Ishikawa (cell line): ENCODE results near the gene GDPD3.

Source experiments
- CEBPB ChIP-seq: IDR thresholded peaks from 2 replicates; pipeline ENCODE4 v1.6.1; 2012
- CREB1 ChIP-seq: IDR thresholded peaks from 2 replicates; pipeline ENCODE4 v1.6.1; 2012; ENCODE audit warnings: low read depth
- EGR1 ChIP-seq: IDR thresholded peaks from 2 replicates; pipeline ENCODE4 v1.6.1; 2012
- EP300 ChIP-seq: IDR thresholded peaks from 2 replicates; pipeline ENCODE4 v1.6.1; 2012; ENCODE audit warnings: borderline replicate concordance
- FOXM1 ChIP-seq: IDR thresholded peaks from 2 replicates; pipeline ENCODE4 v1.6.1; 2012; ENCODE audit warnings: low read depth, borderline replicate concordance
- NFIC ChIP-seq: IDR thresholded peaks from 2 replicates; pipeline ENCODE4 v1.6.1; 2012
- RAD21 ChIP-seq: IDR thresholded peaks from 2 replicates; pipeline ENCODE4 v1.6.1; 2012; ENCODE audit warnings: low read depth
- TAF1 ChIP-seq: IDR thresholded peaks from 2 replicates; pipeline ENCODE4 v1.6.1; 2012; ENCODE audit warnings: low read depth, mild to moderate bottlenecking
- TEAD4 ChIP-seq: IDR thresholded peaks from 2 replicates; pipeline ENCODE4 v1.6.1; 2012
- YY1 ChIP-seq: IDR thresholded peaks from 2 replicates; pipeline ENCODE4 v1.6.1; 2012; ENCODE audit warnings: low read depth
- ZBTB7A ChIP-seq: IDR thresholded peaks from 2 replicates; pipeline ENCODE4 v1.6.1; 2012; ENCODE audit warnings: low read depth
- TF ChIP-seq, protein P1 (sequence below): IDR thresholded peaks from 2 replicates; pipeline ENCODE4 v1.6.1; 2012
- TF ChIP-seq, protein P2 (sequence below): IDR thresholded peaks from 2 replicates; pipeline ENCODE4 v1.6.1; 2012
- TF ChIP-seq, protein P3 (sequence below): IDR thresholded peaks from 2 replicates; pipeline ENCODE4 v1.6.1; 2012; ENCODE audit warnings: low read depth, mild to moderate bottlenecking

Gene GDPD3

DNA sequence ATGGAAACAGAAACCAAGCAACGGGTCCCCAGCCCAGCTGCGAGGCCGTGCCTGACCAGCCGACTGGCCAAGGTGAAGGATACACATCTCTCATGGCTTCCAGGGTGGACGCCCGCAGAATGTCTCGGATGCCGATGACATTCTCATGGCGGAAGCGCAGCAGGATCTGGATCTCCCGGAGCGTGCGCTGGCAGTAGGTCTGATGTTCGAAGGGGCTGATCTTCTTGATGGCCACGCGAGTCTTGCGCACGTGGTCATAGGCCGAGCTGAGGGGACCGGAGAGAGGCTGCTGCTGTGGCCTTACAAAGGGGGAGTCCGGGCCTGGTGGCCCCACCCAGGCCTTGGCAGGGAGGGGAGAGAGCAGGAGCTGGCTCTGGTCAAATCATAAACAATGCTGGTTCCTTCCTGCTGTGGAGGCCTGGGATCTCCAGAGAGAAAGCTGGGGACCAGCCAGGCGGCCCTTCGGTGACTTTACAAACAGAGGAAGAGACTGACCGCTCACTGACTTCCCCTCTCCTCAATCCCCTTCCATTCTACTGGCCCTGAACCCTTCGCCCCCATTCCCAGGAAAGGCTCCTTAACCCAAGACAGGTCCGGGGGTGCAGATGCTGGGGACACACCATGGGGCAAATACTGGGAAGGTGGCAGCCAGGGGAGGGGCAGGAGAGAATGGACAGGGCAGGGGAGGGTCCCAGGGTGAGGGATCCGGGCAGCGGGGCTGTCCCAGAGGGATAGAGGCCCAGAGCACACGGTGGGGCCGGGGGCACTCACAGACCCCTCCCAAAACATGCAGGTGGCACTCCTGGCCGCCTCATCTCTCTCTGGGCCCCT lies 8.6 kb upstream of the GDPD3 start:
- TF ChIP-seq ZBTB7A (no peak), EP300 (no peak), NFIC (no peak), YY1 (no peak)
- TF ChIP-seq, protein P1, sequence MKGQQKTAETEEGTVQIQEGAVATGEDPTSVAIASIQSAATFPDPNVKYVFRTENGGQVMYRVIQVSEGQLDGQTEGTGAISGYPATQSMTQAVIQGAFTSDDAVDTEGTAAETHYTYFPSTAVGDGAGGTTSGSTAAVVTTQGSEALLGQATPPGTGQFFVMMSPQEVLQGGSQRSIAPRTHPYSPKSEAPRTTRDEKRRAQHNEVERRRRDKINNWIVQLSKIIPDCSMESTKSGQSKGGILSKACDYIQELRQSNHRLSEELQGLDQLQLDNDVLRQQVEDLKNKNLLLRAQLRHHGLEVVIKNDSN: no peak

DNA sequence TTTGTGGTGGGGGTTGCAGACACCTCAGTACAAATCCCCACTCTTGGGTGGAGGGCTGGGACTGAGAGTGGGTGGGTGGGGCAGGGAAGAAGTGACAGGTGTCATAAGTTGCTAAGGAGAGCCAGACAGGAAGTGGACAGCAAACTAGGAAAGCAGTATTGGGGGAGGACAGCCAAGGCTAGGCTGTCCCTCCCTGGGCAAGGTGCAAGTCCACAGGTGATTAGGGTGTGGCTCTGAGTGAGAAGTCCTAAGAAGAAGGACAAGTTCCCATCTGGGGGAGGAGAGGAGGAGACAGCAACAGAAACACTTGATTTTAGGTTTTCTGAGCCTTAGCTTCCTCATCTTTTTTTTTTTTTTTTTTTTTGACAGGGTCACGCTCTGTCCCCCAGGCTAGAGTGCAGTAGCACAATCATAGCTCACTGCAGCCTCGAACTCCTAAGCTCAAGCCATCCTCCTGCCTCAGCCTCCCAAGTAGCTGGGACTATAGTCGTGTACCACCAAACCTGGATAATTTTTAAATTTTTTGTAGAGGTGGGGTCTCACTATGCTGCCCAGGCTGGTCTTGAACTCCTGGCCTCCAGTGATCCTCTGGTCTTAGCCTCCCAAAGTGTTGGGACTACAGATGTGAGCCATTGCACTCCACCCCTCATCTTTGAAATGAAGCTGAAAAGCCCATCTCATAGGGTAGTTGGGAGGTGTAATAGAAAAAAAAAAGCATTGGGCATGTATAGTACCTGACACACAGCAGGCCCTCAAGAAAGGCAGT lies 7.2 kb upstream of the GDPD3 start:
- no peak for TF ChIP-seq EP300

DNA sequence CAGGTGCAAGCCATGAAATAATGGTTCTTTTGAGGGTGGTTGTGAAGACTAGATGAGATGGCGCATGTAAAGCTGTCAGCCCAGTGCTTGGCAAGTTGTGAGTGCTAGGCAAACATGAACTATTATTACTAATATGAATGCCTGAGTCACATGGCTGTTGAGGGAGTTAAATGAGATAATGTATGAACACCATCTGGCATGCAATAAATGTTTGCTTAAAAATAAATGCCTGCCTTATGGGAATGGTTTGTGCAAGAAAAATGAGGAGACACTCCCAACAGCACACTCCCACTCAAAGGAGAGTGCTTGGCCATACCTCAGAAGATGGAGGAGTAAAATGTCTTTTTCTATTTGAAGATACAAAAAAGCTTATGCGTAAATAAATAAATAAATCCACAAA lies 6.1 kb upstream of the GDPD3 start:
- TF ChIP-seq, protein P1: no peak
- TF ChIP-seq, protein P2, sequence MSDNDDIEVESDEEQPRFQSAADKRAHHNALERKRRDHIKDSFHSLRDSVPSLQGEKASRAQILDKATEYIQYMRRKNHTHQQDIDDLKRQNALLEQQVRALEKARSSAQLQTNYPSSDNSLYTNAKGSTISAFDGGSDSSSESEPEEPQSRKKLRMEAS: no peak
- no peak for TF ChIP-seq RAD21
- TF ChIP-seq, protein P3, sequence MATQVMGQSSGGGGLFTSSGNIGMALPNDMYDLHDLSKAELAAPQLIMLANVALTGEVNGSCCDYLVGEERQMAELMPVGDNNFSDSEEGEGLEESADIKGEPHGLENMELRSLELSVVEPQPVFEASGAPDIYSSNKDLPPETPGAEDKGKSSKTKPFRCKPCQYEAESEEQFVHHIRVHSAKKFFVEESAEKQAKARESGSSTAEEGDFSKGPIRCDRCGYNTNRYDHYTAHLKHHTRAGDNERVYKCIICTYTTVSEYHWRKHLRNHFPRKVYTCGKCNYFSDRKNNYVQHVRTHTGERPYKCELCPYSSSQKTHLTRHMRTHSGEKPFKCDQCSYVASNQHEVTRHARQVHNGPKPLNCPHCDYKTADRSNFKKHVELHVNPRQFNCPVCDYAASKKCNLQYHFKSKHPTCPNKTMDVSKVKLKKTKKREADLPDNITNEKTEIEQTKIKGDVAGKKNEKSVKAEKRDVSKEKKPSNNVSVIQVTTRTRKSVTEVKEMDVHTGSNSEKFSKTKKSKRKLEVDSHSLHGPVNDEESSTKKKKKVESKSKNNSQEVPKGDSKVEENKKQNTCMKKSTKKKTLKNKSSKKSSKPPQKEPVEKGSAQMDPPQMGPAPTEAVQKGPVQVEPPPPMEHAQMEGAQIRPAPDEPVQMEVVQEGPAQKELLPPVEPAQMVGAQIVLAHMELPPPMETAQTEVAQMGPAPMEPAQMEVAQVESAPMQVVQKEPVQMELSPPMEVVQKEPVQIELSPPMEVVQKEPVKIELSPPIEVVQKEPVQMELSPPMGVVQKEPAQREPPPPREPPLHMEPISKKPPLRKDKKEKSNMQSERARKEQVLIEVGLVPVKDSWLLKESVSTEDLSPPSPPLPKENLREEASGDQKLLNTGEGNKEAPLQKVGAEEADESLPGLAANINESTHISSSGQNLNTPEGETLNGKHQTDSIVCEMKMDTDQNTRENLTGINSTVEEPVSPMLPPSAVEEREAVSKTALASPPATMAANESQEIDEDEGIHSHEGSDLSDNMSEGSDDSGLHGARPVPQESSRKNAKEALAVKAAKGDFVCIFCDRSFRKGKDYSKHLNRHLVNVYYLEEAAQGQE: no peak
- TF ChIP-seq YY1: no peak
- no peak for TF ChIP-seq EP300
- no peak for TF ChIP-seq FOXM1
- no peak for TF ChIP-seq ZBTB7A
- TF ChIP-seq TAF1: no peak
- TF ChIP-seq NFIC: no peak

DNA sequence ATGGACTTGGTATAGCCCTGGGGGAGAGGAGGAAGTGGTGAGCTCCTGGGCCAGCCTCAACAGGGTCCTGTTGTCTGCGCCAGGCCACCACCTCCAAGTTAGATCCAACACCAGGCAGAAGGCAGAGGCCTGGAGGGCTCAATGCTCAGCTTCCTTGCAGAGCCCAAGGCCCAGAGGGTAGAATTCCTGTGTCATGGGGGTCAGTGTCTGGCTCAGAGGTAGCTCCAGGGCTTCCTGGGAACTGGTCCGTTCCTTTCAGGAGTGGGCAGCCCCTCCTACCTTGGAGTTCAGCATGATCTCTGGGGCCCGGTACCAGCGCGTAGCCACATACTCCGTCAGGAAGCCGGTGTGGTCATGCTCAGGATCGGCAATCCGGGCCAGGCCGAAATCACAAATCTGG lies 4.4 kb upstream of the GDPD3 start:
- TF ChIP-seq FOXM1: no peak
- no peak for TF ChIP-seq YY1
- TF ChIP-seq RAD21: no peak
- TF ChIP-seq, protein P3: no peak
- no peak for TF ChIP-seq TEAD4
- TF ChIP-seq, protein P1: no peak
- TF ChIP-seq EGR1: no peak
- no peak for TF ChIP-seq CEBPB
- no peak for TF ChIP-seq CREB1

DNA sequence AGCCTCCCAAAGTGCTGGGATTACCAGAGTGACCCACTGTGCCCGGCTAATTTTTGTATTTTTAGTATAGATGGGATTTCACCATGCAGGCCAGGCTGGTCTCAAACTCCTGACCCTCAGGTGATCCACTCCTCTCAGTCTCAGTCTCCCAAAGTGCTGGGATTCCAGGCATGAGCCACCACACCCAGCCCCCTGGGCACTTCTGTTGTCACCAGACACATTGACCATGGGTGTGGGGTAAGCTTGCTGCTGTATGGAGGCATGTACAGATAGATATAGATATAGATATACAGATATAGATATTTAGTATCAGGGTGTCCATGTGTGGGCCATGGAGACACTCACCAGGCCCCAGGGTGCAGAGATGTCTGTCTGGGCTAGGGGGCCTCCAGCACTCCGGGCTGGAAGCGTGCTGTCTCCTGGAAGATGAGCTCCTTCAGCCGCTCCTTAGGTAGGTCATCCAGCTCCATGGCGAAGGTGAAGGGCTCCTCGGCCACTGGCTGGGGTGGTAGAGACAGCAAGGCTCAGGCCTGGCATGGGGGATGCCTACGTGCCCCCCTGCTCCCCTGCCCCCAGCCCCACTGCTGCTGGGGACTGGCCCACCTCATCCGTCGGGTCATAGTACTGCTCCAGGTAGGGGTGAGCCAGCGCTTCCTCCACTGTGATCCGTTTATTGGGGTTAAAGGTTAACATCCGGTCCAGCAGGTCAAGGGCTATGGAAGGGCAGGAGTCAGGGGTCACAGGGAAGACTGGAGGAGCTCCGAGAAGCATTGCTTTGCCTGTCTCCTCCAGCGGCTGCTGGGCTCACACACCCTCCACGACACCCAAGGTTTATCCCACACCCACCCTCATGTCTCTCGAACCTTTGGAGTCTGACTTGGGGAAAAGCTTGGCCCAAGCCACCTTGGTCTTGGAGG lies 3.2 kb upstream of the GDPD3 start:
- no peak for TF ChIP-seq TEAD4
- no peak for TF ChIP-seq RAD21
- no peak for TF ChIP-seq EGR1
- no peak for TF ChIP-seq FOXM1
- no peak for TF ChIP-seq NFIC
- TF ChIP-seq, protein P2: no peak
- TF ChIP-seq TAF1: no peak
- TF ChIP-seq YY1: no peak
- TF ChIP-seq, protein P1: no peak
- no peak for TF ChIP-seq CREB1
- TF ChIP-seq ZBTB7A: no peak
- TF ChIP-seq CEBPB: no peak
